NOMO-1 treated with DMSO at 0.1 percent for 48 hours (cell line): ENCODE measurements around the gene RELCH.
"Not testable (repeated sequence)": the region's sequence is repeated elsewhere in the genome, so short reads cannot be mapped to it uniquely, and the experiment has no call there.

Experiments
- DNase-seq: peaks from one replicate; lab custom pipeline; 2025; ENCODE audit not compliant: unreplicated experiment; lab: John Stamatoyannopoulos, UW

The RELCH gene, protein sequence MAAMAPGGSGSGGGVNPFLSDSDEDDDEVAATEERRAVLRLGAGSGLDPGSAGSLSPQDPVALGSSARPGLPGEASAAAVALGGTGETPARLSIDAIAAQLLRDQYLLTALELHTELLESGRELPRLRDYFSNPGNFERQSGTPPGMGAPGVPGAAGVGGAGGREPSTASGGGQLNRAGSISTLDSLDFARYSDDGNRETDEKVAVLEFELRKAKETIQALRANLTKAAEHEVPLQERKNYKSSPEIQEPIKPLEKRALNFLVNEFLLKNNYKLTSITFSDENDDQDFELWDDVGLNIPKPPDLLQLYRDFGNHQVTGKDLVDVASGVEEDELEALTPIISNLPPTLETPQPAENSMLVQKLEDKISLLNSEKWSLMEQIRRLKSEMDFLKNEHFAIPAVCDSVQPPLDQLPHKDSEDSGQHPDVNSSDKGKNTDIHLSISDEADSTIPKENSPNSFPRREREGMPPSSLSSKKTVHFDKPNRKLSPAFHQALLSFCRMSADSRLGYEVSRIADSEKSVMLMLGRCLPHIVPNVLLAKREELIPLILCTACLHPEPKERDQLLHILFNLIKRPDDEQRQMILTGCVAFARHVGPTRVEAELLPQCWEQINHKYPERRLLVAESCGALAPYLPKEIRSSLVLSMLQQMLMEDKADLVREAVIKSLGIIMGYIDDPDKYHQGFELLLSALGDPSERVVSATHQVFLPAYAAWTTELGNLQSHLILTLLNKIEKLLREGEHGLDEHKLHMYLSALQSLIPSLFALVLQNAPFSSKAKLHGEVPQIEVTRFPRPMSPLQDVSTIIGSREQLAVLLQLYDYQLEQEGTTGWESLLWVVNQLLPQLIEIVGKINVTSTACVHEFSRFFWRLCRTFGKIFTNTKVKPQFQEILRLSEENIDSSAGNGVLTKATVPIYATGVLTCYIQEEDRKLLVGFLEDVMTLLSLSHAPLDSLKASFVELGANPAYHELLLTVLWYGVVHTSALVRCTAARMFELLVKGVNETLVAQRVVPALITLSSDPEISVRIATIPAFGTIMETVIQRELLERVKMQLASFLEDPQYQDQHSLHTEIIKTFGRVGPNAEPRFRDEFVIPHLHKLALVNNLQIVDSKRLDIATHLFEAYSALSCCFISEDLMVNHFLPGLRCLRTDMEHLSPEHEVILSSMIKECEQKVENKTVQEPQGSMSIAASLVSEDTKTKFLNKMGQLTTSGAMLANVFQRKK

DNA sequence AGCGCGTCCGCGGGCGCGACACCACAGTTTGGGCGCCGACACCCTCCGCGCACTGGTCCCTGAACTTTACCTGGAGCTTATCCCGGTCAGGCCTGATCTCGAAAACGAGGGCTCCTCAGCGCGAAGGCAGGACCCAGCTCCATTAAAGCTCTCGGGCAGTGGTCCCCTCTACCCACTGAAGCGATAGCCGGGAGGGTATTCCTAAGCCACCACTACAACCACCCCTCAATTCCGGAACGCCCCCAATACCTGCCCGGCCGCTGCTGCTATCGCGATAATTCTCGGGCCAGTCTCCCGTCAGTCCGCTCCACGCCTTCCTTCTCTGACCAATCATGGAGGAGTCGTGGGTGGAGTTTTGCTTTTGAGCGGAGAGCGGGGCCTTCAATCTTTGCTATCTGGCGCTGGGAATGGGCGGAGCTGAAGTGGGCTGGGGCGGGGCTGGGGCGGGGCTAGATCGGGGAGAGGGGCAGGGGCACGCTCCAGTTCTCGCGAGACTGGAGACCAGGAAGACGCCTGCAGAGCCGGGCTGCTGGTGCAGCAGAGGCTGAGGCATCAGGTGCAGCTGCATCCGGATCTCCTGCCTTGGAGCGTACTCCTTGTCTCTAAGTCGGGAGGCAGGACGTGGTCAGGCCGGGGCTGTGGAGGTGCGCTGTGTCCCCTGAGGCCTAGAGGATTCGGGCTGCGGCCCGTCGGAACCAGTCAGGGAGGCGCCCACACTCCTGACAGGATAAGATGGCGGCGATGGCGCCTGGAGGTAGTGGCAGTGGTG, at the start of gene RELCH, which contains the start of gene PIGN:
Gene RELCH (plus strand): TSS at position 482 of the 769 bp plus-strand sequence. CDS start 251 bp downstream, at position 733.
Gene PIGN (minus strand): TSS at position 283 of the 769 bp plus-strand sequence. CDS start 25,703 bp downstream, outside the sequence.
- peak; percentile 99 for DNase-seq

DNA sequence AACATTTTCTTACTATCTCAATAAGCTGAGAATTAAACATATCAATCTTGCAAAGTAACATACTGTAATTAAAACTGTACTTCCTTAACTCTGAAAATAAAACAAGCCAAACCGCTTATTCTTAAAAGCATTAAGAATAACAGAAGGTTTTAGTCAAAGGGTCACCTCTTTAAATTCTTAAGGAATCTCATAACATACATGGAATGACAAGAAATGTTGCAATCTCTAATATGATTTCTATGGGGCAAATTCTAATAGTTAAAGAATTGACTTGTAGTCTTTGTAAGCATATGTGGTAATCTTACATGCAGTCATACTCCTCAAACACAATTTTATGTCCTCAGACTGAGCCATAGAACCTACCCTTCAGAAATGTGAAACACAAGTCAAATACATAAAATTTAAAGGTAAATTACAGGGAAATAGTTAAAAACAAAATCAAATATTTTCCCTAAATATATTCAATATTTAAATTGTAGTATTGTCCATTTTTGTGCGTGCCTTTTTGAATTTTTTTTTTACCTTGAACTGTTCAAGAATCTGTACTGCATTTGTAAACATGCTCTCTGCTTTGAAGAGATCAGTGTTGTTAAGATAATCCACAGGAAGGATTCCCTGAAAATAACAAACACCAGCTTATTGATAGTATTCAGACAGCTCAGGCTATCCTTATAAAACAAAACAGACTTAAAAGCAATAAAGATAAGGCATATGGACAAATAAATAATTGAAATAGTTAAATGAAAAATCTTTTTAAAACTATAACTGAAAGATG, 48.4 kb upstream of the RELCH start:
- no peak for DNase-seq

DNA sequence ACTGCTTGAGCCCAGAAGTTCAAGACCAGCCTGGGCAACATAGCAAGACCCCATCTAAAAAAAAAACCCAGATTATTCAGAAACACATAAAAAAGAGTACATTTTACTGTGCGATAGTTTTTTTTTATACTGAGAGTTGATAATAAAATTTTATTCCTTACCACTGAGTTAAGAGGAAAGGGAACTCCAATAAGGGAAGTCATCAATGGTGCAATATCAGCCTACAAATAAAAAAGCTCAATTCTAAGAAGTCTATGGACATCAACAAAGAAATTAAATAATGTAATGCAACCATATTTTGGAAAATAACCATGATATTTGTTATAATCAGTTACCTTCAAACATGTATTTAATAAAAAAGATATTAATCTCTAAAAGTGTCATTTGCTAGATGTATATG, 46.8 kb upstream of the RELCH start:
- no peak for DNase-seq

DNA sequence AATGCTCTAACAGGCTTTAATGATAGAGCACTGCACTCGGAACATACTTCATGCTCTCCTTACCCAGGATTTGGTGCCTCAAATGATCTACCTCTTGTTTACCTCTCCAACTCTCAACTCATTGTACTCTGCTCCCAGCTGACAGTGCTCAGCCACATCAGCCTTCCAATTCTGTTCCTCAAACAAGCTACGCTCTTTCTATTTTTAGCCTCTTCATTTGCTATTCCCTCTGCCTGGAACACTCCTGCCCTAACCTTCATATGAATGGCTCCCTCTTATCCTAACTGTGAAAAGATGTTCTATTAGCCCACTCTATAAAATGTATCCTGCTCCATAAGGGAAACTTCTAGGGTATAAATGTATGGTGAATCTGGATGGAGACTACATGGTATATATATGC, 42.7 kb upstream of the RELCH start:
- DNase-seq, result no peak

DNA sequence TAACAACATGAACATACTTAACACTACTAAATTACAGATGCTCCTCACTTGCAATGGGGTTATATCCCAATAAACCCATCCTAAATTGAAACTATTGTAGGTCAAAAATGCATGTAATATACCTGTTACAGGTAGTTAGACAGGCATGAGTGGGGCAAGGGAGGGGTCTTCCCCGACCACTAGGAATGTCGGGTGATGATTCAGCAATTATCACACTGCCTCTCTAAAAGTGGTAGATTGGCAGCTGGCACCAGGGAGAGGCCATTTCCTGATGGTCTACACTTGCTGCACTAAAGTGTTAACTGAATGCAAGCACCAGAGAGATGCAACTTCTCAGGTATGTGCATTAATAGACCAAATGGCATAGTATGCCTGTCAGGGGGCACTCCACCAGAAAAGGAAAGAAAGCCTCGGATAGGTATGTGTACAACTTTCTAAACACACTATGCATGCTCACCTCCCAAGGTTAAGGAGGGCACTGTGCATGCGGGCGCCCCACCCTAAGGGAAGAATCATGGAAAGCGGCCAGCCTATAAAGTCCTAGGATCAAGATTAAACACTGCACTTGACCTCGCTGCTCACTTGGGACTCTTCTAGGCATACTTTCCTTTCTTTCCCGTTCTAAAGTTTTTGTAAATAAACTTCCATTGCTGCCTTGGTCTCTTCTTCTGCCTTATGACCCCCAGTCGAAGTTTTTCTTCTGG, 35.8 kb upstream of the RELCH start:
- DNase-seq, result no peak

DNA sequence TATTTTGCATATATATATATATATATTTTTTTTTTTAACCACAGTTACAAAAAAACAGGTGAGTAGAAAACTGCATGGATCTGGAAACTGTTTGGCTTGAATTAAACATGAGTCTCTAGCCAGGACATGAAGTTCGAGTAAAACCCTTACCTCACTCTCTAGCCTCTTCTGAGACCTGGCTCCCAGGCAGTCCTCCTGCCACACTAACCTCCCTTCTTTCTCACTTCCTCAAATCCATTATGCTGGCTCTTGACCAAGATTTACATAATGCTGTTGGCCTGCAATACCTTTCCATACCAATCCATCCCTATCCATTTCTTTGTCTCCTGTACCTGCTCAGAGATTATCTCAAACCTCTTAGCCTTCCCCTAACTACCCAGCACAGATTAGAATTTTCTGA, 34.2 kb upstream of the RELCH start:
- DNase-seq, result peak; percentile 37

DNA sequence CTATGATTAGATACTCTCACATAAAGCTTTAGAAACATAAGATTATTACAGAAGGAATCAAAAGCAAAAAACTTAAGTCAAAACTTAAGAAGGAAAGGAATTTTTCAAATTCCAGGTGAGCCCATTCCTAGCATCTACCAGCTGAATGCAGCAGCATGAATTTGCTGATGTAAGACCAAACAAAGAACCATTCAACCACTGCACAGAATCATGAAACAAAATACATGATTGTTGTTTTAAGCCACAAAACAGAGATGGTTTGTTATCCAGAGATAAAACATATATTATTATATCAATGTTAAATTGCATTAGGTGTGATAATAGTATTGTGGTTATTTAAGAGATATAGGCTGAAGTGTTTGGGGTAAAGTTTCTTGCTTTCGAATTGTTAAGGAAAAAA, 29.2 kb upstream of the RELCH start:
- no peak for DNase-seq

DNA sequence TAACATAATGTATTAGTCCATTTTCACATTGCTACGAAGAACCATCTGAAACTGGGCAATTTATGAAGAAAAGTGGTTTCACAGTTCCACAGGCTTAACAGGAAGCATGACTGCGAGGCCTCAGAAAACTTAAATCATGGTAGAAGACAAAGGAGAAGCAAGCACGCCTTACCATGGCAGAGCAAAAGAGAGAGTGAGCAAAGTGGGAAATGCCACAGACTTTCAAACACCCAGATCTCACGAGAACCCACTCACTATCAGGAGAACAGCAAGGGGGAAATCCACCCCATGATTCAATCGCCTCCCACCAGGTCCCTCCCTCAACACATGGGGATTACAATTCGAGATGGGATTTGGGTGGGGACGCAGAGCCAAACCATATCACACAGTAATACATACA, 22.7 kb upstream of the RELCH start:
- DNase-seq, result no peak

DNA sequence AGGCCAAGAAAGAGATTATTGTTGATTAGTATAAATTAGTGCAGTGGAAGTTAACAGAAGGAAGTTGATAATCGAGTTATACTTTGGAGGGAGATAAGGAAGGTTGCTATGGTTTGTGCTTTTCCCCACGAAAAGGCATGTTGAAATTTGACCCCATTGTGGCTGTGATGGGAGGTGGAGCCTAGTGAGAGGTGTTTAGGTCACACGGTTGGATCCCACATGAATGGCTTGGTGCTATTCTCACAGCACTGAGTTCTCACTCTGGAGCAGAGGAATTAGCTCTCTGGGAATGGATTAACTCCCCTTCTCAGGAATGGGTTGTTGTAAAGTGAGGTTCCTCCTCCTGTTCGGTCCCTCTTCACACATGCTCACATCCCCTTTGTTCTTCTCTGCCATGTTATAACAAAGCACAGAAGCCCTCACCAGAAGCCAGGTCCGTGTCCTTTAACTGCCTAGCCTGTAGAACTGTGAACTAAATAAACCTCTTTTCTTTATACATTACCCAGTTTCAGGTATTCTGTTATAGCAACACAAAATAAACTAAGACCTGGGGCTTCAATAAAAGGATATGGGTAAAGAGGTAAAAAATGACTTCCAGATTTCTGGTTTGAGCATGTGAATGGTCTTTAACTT, 22.1 kb upstream of the RELCH start:
- DNase-seq, result no peak

DNA sequence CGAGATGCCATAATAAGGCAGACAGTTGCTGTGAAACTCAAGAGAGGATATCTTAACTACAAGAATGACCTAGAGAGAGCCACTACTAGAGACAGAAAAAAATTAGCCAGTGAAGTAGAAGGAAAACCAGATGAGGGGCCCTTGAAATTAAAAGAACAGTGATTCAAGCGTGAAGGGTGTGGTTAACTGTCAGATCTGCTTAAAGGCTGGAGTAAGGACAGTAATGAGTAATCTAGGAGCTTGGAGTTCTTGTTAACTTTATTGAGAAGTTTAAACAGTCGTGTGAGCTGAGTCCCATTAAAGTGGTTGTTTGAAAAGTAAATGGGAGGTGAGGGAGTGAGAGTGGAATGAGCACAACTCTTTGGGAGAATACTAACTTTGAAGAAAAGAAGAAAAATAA, 21.5 kb upstream of the RELCH start:
- no peak for DNase-seq

DNA sequence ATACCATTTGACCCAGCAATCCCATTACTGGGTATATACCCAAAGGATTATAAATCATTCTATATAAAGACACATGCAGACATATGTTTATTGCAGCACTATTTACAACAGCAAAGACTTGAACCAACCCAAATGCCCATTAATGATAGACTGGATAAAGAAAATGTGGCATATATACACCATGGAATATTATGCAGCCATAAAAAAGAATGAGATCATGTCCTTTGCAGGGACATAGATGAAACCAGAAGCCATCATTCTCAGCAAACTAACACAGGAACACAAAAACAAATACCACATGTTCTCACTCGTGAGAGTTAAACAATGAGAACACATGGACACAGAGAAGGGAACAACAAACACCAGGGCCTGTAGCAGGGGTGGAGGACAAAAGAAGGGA, 20.5 kb upstream of the RELCH start:
- DNase-seq, result not testable (repeated sequence)

DNA sequence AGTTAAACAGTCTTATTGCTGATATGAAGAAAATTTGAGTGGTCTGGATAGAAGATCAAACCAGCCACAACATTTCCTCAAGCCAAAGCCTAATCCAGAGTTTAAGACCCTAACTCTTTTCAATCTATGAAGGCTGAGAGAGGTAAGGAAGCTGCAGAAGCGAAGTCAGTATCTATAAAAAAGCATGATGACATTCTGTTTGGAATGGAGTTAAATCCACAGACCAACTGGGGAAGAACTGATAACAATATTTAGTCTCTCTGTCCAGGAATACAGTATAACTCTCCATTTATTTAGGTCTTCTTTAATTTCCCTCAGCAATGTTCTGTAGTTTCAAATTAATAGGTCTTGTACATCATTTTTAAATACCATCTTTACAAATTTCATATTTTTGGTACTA, 16.2 kb upstream of the RELCH start:
- no peak for DNase-seq

DNA sequence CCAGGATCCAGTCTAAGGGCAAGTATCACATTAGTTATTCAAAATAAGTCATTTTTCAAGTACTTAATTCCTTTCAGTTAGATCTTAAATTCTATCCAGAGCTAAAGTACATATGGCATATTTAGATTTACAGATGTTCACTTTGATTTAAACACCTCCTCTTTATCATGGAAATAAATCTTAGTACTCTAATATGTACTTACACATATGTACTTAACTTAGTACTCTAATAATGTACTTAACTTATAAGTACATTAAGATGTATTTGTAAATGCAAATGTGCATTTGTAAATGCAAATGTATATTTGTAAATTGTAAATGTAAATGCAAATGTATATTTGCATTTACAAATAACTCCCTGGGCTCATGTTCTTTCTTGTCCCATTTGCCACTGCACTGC, 14.8 kb upstream of the RELCH start:
- no peak for DNase-seq

DNA sequence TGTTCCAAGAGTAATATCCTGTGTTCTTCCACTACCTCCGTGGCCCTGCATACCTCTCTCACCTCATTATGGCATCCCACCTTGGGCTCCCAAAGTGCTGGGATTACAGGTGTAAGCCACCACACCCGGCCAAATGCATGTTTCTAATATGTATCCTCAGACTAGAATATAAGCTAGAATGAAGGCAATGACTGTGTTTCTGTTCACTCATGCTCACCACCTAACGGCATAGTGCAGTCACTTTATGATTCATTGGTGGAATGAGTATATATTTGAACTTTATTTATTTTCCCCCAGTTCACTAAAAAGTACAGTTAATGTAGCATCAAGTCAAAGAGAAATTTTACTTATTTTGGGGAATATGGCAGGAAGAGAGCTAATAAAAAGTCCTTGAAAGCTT, 11.5 kb upstream of the RELCH start:
- DNase-seq, result no peak

DNA sequence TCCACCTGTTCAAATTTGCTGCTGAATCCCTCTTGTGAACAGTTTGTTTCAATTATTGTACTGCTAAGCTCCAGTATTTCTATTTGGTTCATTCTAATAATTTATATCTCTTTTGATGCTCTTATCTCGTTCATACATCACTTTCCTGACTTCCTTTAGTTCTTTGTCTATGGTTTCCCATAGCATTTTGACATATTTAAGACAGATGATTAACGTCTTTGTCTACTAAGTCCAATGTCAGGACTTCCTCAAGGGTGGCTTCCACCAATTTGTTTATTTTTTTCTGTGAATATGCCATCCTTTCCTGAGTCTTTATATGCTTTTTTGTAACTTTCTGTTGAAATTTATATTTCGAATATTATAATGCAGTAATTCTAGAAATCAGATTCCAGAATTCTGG, 9.8 kb upstream of the RELCH start:
- no peak for DNase-seq

DNA sequence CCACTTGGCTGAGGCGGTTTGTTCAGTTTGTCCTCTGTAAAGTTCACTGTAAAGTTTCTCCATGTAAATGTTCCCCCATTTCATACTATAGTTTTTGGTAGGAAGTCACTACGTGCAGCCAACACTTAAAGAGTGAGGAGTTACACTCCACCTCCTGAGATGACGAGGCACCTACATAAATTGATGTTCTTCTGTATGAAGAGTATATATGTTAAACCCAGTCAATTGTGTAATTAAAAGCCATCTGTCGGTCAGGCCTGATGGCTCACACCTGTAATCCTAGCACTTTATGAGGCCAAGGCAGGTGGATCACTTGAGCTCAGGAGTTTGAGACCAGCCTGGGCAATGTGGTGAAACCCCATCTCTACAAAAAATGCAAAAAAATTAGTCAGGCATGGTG, 7.8 kb upstream of the RELCH start:
- no peak for DNase-seq

DNA sequence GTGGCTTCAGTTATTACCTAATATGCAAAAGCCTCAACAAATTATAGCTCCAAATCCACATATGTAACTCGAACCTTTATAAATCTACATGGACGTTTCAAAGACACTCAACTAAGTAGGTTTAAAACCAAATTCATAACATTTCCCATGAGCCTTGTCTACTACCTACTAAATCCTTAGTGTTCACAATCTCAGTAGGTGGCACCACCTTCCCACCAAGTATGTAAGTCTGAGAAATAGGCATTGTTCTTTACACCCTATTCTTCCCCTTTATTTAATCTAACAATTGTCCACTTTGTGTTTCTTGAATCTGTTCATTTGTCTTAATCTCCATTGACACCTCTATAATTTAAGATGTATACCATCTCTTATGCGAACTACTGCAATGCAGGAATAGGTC, 4.8 kb upstream of the RELCH start:
- peak; percentile 49 for DNase-seq

DNA sequence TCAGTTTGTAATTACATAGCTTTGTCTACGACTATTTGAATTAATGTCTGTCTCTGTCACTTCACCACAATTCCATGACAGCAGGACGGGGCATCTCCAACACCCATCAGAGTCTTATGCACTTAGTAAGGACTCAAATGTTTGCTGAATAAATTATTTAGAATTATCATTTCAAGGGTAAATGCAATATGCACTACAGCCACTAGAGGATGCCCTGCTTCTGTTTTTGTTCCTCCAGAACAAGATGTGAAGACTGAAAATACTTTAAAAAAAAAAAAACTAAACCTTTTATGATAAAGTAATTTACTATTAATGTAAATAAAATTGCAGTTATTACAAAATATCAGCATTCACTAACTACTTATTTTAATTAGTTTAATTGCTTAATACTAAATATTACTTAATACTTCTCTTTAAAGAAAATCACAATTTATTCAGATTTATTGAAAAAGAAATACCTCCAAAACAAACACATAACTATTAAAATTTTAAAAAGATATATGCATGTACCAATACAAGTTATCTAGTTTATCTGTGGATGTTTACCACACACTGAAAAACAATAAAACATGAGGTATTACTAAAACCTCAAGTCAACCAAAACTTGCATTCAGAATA, 3.4 kb upstream of the RELCH start:
- peak; percentile 40 for DNase-seq

DNA sequence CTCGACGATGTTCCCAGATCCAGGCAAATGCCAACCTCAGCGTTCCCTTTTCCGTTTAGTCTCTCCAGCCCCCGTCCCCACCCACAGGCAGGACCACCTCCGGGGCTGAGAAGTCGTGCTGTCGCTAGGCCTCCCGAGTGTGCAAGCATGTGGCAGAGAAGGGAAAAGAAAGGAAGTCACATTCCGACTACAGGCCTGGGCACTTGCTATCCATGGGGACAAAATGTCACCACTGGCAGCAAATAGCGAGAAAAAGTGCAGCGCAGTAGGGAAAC, 619 bp upstream of the RELCH start:
- DNase-seq, result no peak
